Colon (tissue), 2 donors: ENCODE measurements around the gene HAGHL.
"Not testable (repeated sequence)": the region's sequence is repeated elsewhere in the genome, so short reads cannot be mapped to it uniquely, and the experiment has no call there.

Experiments
- FAIRE-seq: peaks from 2 replicates; lab custom pipeline; 2012; peaks lifted over from hg19 to GRCh38; lab: Jason Lieb, UNC
- donor health status: control.
- donor health status: control.

The HAGHL gene

DNA sequence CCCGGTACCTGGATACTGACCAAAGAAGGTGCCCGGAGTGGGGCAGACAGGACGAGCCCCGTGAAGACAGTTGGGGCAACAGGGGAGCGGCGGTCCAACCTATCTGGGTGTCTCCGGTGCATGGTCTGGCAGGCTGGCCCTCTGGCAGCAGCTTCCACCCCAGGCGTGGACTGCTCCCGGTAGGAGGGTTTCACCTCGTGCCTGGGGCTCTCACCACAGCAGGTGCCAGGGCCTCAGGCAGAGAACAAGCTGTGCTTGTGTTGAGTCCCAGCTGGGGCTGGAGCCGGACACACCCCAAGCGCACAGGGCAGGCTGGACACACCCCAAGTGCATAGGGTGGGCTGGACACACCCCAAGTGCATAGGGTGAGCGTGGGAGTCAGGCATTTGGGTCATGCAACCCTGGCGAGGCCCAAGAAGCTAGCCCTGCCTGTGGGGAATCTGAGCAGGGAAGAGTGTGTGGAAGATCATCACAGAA is 19.8 kb upstream of the HAGHL start:
- FAIRE-seq = no peak

DNA sequence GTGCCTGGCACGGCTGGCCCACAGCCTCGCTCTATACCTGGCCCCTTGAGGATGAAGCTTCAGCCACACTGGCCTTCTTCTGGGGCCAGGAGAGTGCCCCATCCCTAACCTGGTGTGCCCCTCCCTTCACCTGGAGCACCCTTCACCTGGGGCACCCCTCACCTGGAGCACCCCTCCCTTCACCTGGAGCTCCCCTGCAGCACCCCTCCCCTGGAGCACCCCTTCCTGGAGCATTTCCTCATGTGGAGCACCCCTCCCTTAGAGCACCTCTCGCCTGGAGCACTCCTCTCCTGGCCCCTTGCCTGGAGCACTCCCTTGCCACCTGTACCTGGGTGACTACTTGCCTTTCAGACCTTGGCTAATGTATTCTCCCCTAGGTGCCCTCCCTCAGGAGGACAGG is 18.9 kb upstream of the HAGHL start:
- FAIRE-seq = no peak

DNA sequence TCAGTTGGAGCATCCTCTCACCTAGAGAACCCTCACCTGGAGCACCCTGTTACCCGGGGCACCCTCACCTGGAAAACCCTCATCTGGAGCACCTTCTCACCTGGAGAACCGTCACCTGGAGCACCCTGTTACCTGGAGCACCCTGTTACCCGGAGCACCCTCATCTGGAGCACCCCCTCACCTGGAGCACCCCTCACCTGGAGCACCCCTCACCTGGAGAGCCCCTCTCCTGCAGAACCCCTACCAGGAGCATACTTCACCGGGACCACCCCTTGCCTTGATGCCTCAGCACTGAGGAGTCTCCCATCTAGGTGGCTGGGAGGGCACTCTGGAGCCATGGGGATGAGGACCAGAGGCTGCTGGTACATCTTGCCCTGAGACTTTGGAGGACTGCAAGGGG is 17.9 kb upstream of the HAGHL start:
- FAIRE-seq = no peak

DNA sequence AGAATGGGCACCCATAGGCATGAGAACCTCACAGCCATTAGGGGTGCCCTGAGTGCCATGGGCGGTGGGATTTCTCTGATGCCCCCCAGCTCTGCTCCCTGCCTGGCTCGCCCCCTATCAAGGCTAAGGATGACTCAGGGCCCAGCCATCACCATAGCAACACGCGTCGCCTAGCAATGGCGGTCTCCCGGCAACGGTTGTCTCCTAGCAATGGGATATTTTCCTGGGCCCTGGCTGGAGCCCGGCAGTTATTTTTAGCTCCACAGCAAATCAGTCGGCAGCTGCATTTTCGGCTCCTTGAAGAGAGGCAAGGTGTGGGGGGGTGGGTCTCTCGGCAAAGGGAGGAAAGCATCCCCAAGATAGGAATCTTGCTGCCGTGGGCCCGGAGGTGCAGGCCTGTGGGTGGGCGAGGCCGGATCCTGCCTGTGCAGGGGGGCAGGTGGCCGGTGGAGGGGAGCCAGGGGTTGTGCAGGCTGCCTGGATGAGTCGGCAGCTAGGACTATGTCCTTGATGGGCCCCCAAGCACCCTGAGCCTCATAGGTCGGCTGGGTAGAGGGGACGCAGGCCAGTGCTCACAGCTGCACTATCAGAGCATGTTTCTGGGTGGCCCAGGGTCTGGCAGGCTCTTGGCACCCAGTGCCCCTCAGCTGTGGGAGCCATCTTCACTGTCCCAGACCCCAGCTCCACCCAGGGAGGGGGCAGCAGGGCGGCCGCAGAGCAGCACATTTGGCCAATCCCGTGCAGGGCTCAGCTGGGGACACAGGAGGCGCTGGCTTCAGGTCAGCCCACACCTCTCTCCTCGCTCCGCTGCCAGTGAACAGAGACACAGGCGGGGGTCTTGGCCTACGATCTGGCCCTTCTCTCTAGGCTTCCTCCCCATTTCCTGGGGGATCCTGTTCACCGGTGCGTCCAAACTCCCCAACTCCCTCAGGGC is 17.1 kb upstream of the HAGHL start:
- no peak for FAIRE-seq

DNA sequence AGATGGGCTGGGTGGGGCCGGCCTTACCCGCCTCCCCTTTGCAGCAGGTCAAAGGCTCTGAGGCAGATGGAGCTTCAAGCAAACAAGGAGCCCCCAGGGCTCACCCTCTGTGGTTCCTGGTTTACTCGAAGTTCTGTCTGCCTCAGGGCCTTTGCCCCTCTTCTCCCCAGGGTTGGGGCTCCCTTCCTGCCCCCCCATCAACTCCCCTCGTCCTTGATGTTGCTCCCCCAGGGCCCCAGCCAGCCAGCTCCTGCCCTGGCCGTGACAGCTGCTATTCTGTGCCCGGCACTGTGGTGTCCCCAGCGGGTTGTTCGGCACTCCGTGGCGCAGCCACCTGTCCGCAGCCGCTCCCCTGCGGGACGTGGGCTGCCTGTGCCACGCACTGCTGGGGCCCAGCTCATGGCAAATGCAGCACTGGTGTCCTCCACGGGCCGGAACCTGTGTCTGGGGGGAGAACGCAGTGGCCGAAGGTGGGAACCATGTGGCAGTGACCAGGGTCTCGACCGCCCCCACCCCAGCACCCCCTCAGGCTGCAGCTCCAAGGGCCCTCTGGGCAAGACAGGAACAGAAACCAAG is 16.3 kb upstream of the HAGHL start:
- no peak for FAIRE-seq

DNA sequence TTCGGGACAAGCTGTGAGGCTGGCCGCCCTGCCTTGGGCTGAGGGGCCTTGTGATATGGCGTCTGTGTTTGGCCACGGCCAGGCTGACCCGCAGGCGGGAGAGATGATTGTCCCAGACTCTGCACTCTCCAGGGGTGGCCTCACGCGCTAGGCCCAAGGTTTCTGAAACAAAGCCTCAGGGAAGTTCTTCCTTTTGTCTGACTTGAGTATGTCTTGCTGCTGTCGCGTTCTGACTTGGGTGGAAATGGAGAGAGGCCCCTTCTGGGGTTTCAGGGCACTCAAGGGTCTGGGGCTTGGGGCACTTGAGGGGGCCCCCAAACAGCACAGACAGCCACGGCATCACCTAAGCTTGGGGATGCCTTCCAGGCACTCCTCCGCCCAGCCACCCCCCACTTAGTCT is 15.8 kb upstream of the HAGHL start:
- FAIRE-seq = no peak

DNA sequence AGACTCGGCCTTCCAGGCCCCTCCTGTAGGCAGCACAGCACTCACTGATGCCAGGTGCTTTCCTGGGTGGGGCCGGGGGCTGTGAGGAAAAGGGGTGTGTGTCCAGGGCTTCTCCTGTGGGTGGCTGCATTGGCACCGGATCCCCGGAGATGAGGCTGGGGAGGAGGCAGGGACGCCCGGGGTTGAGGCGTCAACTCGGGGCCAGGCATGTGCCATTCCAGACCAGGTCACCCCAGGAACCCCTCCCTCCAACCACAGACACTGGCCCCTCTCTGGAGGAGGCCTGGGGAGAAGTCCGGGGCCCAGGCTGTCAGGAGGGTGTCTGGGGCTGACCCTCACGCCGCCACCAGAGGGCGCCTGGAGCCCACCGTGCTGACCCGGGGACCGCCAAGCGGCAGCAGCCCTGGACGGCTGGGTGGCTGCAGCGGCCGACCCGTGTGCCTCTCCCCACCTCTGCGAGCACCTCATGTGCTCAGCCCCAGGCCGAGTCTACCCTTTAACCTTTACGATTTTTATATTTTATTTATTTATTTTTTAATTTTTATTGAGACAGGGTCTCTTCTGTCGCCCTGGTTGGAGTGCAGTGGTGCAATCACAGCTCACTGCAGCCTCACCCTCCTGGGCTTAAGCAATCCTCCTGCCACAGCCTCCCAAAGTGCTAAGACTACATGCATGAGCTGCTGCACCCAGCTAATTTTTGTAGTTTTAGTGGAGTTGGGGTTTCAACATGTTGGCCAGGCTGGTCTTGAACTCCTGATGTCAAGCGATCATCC is 15.2 kb upstream of the HAGHL start:
- no peak for FAIRE-seq

DNA sequence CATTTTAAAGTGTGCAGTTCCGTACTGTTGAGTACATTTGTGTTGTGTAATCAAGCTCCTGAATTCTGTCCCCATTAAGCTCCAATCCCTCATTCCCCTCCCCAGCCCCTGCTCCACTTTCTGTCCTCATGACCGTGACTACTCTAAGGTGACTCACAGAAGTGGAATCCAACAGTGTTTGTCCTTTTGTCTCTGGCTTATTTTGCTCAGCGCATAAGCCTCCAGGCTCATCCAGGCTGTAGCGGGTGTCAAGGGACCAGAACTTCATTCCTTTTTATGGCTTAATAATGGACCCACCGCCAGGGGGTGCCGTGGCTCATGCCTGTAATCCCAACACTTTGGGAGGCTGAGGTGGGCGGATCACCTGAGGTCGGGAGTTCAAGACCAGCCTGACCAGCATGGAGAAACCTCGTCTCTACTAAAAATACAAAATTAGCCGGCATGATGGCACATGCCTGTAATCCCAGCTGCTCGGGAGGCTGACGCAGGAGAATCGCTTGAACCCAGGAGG is 14.1 kb upstream of the HAGHL start:
- FAIRE-seq = not testable (repeated sequence)

DNA sequence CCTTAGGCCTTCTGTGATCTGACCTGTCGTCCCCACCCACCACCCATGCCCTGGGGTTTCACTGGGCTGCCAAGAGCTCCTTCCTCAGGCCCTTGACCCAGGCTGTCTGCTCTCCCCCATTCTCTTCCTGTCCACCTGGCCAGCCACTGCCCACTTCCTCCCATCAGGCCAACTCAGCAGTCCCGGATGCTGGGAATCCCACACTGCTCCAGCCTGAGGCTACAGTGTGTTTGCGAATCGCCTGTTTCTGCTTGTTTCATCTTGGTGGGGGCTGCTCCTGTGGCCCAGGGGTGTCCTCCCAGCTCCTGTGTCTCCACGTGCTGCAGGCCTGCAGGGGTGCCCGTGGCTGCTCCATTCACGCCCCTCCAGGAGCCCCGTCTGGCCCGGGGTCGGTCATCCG is 12.8 kb upstream of the HAGHL start:
- FAIRE-seq = no peak

DNA sequence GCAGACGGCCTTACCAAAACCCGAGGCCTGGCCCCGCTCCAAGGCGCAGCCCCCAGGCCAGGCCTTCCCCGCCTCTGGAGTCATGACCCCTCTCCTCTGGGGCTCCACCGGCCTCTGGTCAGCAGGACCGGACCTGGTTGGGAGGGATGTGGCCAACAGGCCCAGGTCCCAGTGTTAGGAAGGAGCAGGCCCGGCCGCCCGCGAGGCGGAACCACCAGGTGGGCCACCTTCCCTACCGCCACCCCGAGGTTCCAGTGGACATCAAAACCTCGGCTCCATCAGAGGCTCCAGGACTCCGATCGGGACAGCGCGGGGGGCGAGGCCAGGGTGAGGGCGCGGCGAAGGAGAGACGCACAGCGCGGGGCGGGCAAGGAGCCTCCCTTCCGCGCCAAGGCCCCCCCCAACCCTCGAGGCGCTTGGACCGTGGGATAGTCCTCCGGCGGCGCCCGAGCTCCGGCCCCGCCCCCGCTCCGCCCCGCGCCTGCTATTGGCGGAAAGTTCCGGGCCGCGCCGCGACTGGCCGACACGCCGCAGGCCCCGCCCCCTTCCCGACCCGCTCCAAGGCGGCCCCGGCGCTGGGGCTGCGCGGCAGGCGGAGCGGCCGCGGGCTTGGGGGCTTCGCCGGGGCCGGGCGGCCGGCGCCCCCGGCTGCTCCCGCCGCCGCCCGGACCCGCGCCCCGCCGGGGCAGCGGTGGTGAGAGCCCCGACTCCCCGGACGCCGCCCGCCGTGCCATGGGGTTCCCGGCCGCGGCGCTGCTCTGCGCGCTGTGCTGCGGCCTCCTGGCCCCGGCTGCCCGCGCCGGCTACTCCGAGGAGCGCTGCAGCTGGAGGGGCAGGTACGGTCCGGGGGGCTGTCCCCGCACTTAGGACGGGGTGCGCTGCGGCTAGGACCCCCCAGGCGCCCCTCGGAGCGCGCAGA is 12.1 kb upstream of the HAGHL start, which contains the start of gene METRN:
TSS of gene METRN (plus strand) at position 561 of the 919 bp plus-strand sequence. CDS start at position 733, 172 bp downstream.
- no peak for FAIRE-seq

DNA sequence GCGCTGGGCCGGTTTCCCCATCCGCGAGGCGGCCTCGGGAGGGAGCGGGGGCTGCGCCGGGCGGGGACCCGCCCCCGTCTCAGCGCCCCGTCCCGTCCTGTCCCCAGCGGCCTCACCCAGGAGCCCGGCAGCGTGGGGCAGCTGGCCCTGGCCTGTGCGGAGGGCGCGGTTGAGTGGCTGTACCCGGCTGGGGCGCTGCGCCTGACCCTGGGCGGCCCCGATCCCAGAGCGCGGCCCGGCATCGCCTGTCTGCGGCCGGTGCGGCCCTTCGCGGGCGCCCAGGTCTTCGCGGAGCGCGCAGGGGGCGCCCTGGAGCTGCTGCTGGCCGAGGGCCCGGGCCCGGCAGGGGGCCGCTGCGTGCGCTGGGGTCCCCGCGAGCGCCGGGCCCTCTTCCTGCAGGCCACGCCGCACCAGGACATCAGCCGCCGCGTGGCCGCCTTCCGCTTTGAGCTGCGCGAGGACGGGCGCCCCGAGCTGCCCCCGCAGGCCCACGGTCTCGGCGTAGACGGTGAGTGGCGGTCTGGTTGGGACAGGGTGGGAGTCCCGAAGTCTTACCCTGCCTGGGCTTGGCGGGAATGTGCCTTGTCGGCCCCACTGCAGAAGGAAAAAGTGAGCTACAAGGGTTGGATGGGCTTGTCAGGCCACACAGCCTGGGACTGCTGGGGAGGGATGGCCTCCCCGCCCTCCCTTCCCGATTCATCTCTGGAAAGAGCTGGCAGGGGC is 11.3 kb upstream of the HAGHL start:
- FAIRE-seq = no peak

DNA sequence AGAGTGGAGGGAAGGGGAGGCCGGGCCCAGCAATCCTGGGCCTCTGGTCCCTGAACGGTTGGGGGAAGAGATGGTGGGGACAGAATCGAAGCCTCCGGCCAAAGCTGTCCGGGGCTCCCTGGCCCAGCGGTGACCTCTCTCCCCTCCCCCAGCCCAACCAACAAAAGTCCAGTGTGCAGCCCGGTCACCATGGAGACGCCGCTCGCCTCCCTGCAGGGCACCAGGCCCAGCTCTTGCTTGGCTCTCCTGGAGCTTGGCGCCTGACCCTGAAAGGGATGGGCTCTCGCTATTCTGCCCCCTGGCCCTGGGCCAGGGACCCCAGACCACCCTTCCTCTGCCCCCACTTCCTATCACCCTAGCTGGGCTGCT is 10.7 kb upstream of the HAGHL start:
- no peak for FAIRE-seq

DNA sequence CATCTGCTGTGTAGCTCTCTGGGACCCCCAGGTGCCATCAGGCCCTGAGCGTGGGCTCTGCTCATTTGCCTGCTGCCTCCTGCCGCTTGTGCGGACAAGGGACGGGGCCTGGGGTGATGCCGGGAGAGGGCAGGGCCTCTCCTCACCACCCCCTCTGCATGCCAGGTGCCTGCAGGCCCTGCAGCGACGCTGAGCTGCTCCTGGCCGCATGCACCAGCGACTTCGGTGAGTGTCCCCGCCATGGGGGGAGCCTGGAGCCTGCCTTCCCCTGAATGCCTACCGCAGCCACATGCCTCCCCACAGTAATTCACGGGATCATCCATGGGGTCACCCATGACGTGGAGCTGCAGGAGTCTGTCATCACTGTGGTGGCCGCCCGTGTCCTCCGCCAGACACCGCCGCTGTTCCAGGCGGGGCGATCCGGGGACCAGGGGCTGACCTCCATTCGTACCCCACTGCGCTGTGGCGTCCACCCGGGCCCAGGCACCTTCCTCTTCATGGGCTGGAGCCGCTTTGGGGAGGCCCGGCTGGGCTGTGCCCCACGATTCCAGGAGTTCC is 10.1 kb upstream of the HAGHL start:
- FAIRE-seq = no peak

DNA sequence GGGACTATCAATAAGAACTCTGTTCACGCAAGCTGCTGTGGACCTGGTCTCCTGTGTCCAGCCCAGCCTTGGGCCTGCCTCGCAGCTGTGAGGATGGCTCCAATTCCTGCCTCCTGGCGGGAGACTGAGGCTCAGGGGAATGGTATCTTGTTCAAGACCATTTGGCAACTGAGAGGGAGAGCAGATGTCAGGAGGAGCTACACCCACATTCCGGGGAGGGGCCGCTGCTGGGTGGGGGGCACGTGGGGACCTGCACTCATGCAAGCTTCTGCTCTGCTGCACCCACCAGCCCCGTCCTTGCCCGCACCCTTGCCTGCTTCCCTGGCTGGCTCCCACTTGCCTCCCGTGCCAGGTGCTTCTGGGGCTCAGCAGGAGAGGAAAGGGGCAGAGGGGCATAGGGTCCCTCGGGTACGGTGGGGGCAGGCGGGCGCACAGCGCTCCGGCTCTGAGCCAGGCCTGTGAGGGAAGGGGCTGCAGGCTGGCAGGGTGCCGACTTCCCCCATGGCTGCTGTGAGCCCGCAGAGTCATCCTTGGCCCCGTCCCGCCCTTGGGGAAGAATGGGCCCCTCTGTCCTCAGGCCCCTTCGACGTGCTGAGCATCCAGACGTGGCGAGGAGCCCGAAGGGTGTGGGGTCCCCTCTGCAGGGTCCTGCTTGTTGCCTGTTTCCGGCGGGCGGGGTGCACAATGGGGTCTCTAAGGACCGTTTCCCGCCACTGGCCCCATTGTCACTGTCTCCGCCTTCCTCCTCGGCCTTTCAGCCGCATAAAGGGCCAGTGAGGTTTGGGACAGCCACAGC is 9.3 kb upstream of the HAGHL start:
- no peak for FAIRE-seq

DNA sequence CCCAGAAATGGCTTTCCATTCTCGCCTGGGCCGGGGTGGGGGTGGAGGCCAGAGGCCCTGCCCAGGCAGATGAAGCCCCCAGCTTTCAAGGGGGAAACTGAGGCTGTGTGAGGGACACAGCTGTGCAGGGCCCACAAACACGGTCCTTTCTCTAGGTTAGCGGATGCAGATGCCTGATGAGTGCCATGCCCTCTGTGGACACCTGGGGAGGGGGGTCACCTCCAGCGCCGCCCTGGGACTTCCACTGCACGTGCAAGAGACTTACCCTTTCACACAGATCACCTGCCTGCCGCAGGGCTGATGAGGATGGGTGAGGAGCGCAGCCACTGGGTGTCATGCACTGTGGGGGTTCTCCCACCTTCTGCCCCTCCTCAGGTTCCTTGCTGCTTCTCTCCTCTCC is 8.5 kb upstream of the HAGHL start:
- no peak for FAIRE-seq

DNA sequence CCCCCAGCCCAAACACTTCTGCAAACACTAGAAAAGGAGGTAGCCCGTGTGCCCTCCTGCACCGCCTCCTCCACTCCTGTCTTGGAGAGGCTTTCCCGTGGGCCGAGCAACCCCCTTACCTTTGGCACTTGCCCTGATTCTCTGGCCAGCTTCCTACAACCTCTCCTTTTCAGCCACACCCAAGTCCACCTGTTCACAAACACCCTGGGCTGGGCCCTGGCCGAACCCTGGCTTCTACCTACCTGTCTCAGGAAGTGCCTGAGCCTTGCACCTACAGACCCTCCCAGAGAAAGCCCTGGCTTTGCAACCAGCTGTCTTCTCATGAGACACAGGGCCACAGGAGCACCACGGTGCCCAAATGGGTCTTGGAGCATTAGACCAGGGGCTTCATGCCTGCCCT is 8.0 kb upstream of the HAGHL start:
- no peak for FAIRE-seq

DNA sequence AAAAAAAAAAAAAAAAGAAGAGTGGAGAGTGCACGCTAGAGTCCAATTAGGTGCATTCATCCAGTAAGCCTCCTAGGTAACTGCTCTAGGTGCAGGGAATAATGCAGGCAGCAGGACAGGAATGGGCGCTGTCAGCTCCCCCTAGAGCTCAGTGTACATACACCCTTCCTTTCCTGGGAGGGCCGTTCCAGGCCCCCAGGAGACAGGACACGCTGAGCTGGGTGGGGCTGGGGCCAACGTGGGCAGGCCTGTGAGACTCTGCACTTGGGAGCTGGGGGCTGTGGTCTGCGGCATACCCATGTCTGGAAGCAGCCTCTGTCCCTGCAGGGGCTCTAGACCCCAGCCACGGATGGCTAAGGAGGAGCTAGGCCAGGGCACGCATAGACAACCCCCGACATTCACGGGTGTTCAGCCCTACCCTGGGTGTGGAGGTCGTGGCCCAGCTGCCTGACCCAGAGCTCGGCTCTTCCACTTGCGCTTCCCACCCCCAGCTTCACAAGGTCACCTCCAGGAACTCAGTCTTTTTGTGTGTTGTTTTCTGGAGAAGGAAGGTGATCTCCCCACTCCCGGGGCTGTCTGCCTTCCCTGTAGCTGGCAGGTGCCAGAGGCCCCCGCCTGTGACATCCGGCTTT is 7.0 kb upstream of the HAGHL start:
- no peak for FAIRE-seq

DNA sequence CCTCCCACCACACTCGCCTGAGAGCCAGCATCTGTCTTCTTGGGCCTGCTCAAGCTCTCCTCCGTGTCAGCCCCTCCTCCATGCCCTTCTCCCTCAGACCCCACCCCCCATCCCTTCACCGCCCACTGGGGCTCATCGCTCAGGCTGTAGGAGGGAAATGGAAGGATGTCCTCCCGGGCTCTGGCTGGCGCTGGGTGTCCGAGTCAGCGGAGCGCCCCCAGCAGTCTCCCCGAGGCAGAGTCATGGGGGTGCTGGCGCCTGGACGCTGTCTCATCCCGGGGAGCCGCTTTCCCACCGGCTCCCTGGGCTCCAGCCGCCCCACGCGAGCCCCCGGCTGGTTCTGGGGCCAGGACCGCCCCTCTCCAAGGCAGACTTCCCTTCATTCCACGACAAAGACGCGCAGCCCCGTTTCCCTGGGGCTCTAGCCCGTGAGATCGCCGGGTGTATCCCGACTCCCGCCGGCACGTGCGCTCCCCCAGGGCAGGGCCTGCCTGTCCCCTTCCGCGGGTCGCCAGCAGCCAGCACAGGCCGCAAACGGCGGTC is 6.4 kb upstream of the HAGHL start:
- no peak for FAIRE-seq
